Measurements from ENCODE around the gene HEXIM2.
"Not testable (repeated sequence)": the region's sequence is repeated elsewhere in the genome, so short reads cannot be mapped to it uniquely, and the experiment has no call there.

The HEXIM2 gene

GRCh38 chr17:45161288-45162024, at the start of gene HEXIM2:
Gene HEXIM2, plus strand, starts transcription at chr17:45161875. Its CDS starts 919 bp downstream, at chr17:45162794.
- DNase-seq = peak; percentile 99

- no peak for DNase-seq
These were observed 48.9 kb upstream of the HEXIM2 start for GRCh38 chr17:45112559-45113423.

GRCh38 chr17:45113424-45113754, 48.3 kb upstream of the HEXIM2 start:
- no peak for DNase-seq

- no peak for DNase-seq
These were observed 47.4 kb upstream of the HEXIM2 start for GRCh38 chr17:45114117-45114932.

- DNase-seq = no peak
These were observed 46.6 kb upstream of the HEXIM2 start for GRCh38 chr17:45115015-45115625.

- DNase-seq = no peak
These were observed 45.8 kb upstream of the HEXIM2 start for GRCh38 chr17:45115871-45116270.

- DNase-seq = no peak
These were observed 45.1 kb upstream of the HEXIM2 start for GRCh38 chr17:45116434-45117016.

GRCh38 chr17:45117334-45117733, 44.3 kb upstream of the HEXIM2 start:
- no peak for DNase-seq

GRCh38 chr17:45117848-45118646, 43.6 kb upstream of the HEXIM2 start:
- no peak for DNase-seq

- no peak for DNase-seq
These were observed 43.0 kb upstream of the HEXIM2 start for GRCh38 chr17:45118691-45119090.

- DNase-seq = no peak
These were observed 41.7 kb upstream of the HEXIM2 start for GRCh38 chr17:45119964-45120363.

GRCh38 chr17:45120558-45120957, 41.1 kb upstream of the HEXIM2 start:
- DNase-seq = no peak

GRCh38 chr17:45121055-45121454, 40.6 kb upstream of the HEXIM2 start:
- no peak for DNase-seq

GRCh38 chr17:45123076-45123770, 38.5 kb upstream of the HEXIM2 start:
- DNase-seq = no peak

GRCh38 chr17:45123930-45124796, 37.5 kb upstream of the HEXIM2 start:
- DNase-seq = peak; percentile 49

- DNase-seq = not testable (repeated sequence)
These were observed 36.9 kb upstream of the HEXIM2 start for GRCh38 chr17:45124797-45125122.

- no peak for DNase-seq
These were observed 36.2 kb upstream of the HEXIM2 start for GRCh38 chr17:45125509-45125908.

- DNase-seq = no peak
These were observed 34.5 kb upstream of the HEXIM2 start for GRCh38 chr17:45127207-45127547.

GRCh38 chr17:45127548-45128300, 34.0 kb upstream of the HEXIM2 start:
- DNase-seq = no peak
